ENCODE results near the gene TRAK1. TPM values are rescaled to one million over a fixed set of nuclear protein-coding genes. Genes with fewer than 3 reads are reported as not detected.

The TRAK1 gene
- total RNA-seq, 1 donor from 2014 or later: 41.7 TPM

- H3K36me3 ChIP-seq (ENCODE audit: control insufficient read depth, insufficient read depth, low read length): no peaks in the 10 kb centered on the region
- DNase-seq (ENCODE audit: low read depth): no peak
- peaks cover 6% of the 10 kb centered on the region for H3K27me3 ChIP-seq (ENCODE audit: control insufficient read depth, insufficient read depth, low read length)
- H3K4me3 ChIP-seq (ENCODE audit: low read depth, low read length): no peak overlapping the region
- TF ChIP-seq CTCF (IDR thresholded peaks at IDR 0.05; ENCODE audit: insufficient read depth, low read length, poor library complexity, severe bottlenecking): no peak
These were observed 180.6 kb downstream of the TRAK1 start for GRCh38 chr3:42271786-42272185.

GRCh38 chr3:42273361-42273760 is 182.2 kb downstream of the TRAK1 start:
- DNase-seq (ENCODE audit: low read depth): no peak
- no peak for TF ChIP-seq CTCF (IDR thresholded peaks at IDR 0.05; ENCODE audit: insufficient read depth, low read length, poor library complexity, severe bottlenecking)
- H3K36me3 ChIP-seq (ENCODE audit: control insufficient read depth, insufficient read depth, low read length): no peaks in the 10 kb centered on the region
- H3K4me3 ChIP-seq (ENCODE audit: low read depth, low read length): no peak overlapping the region
- peaks cover 3% of the 10 kb centered on the region for H3K27me3 ChIP-seq (ENCODE audit: control insufficient read depth, insufficient read depth, low read length)

GRCh38 chr3:42274266-42274665 is 183.1 kb downstream of the TRAK1 start:
- no peak for DNase-seq (ENCODE audit: low read depth)
- no peak for TF ChIP-seq CTCF (IDR thresholded peaks at IDR 0.05; ENCODE audit: insufficient read depth, low read length, poor library complexity, severe bottlenecking)
- Histone ChIP-seq H3K4me3 (ENCODE audit: low read depth, low read length) (no peak overlapping the region), H3K27me3 (ENCODE audit: control insufficient read depth, insufficient read depth, low read length) (peaks cover 3% of the 10 kb centered on the region), H3K36me3 (ENCODE audit: control insufficient read depth, insufficient read depth, low read length) (no peaks in the 10 kb centered on the region)

GRCh38 chr3:42275217-42275616 is 184.1 kb downstream of the TRAK1 start:
- peaks cover 3% of the 10 kb centered on the region for H3K27me3 ChIP-seq (ENCODE audit: control insufficient read depth, insufficient read depth, low read length)
- no peak for TF ChIP-seq CTCF (IDR thresholded peaks at IDR 0.05; ENCODE audit: insufficient read depth, low read length, poor library complexity, severe bottlenecking)
- no peak for DNase-seq (ENCODE audit: low read depth)
- no peaks in the 10 kb centered on the region for H3K36me3 ChIP-seq (ENCODE audit: control insufficient read depth, insufficient read depth, low read length)
- no peak overlapping the region for H3K4me3 ChIP-seq (ENCODE audit: low read depth, low read length)

Other genes with a start within 250 kb of the TRAK1 start
- 13.0 and 18.3 TPM in 2 replicates for gene ULK4, start 129.3 kb upstream of the TRAK1 start, total RNA-seq
- gene CCK, start 174.8 kb downstream of the TRAK1 start, total RNA-seq: 0.42 and 0.68 TPM in 2 replicates